ENCODE measurements around the gene FAM53C.
"Not testable (repeated sequence)": the region's sequence is repeated elsewhere in the genome, so short reads cannot be mapped to it uniquely, and the experiment has no call there.

The FAM53C gene

DNA sequence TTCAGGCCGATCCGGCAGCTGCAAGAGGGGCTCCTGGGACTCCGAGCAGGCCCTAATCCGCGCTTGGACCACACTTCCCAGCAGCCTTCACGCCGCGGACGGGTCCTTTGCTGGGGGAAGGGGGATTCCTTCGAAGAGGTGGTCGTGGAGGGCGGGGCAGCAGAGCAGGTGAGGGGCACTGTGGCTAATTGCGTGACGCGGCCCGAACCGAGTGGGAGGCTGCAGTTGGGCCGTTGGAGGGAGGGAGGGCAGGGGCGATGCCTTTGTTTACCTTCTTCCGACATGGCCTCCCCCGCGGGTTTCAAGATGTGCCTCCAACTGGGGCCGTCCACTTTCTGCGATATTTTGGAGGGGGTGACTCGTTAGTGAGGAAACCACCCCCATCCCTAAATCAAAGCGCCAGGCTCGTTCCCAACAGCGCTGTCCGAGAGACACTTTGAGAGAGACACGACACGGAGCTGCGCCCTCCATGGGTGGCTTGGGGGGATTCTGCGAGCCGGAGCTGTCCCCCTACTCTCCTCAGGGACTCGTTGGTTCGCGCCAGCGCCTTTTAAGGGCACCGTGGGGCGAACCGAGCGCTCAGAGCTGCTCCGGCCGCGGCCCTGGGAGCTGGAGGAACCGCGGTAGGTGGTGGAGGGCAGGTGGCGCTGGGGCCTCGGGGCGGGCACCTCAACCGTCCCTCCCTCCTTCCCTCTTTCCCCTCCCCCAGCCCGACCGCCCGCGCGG lies at the start of gene FAM53C:
FAM53C (plus strand) TSS at position 582 of the 726 bp plus-strand sequence. CDS start 3,070 bp downstream, outside the sequence.
- peak; percentile 93 for DNase-seq

DNA sequence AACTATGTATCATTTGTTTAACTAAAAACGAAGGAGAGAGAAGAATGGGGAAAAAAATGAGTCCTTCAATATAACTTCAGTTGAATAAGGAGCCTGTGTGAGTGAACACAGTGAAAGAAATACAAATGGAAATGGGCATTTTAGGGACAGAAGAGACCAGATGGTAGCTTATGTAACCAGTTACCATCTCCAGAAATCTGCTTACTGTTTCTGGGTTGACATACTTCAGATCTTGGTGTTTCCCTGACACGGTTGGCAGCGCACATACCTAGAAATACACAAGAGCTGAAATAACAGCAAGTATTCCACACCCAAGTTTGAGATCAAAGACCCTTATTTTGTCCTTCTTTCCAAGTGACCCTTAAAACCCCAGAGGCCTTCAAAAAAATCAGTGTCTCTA lies 48.8 kb upstream of the FAM53C start:
- DNase-seq = no peak

DNA sequence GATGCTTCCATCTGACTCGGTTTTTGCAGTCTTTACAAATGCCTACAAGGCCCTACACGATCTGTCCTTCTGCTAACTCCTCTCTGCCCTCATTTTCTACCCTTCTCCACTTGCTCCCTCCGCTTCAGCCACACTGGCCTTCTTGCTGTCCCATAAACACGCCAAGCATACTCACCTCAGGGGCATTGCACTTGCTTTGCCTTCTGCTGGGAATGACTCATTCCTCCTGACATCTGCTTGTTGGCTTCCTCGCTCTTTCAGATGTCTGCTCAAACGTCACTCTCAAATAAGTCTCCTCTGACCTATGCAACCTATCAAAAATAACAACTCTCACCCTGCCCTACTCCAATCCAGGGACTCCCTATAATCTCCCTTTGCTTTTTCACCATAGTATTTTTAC lies 34.7 kb upstream of the FAM53C start:
- DNase-seq = no peak

DNA sequence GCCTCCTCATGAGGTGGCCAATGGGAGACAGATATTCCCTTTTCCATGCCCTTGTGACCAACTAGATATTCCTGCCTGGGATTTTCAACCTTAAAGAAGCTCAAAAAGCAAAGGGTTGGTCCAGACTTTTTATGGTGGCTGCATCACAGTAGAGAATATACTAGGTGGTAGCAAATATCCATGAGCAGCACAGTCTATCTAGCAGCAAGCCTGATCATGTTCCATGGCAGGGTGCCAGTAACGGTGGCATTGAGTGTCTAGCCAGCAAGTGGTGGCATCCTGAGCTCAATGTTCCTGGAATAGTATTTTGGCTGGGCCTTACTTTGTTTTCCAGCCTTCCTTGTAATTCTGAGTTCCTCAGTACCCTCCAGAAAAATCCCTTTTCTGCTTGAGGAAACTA lies 32.3 kb upstream of the FAM53C start:
- DNase-seq = no peak

DNA sequence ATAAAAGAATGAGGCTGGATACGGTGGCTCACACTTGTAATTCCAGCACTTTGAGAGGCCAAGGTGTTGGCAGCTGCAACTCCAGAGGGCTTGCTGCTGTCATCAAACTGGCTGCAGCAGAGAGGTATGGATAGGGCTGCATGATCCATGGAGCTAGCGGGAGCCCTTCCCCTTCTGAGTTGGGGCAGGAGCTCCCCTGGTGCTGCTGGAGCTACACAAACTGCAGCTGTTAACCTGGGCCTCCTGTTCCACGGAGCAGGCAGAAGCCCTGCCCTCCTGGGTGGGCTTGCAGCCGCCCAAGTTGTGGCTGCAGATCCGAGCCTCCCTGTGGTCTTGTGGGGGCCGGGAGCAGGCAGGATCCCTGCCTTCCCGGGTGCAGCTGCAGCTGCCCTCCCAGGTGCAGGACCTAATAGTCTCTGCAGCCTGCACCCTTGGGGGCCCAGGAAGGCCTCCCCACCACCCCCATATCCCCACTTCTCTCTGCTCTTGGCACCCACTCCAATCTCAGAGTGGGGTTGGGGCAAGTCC lies 22.3 kb upstream of the FAM53C start:
- DNase-seq = no peak

DNA sequence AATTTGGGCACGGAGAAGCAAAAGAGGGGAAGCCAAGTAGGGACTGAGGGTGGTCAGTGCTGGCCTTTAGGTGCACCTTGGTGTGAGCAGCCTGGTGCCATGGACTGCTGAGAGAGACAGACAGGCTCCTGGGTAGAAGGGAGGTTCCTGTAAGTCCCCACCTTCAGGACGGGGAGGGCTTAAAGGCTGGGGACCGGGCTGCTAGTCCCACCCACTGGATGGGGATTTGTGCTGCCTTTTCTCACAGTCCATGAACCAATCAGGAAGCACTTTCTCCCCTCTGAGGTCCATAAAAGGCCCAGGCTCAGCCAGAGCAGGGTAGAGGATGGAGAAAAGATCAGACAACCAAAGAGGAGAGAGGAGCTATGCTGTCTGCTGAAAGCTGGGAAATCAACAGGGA lies 21.7 kb upstream of the FAM53C start:
- no peak for DNase-seq

DNA sequence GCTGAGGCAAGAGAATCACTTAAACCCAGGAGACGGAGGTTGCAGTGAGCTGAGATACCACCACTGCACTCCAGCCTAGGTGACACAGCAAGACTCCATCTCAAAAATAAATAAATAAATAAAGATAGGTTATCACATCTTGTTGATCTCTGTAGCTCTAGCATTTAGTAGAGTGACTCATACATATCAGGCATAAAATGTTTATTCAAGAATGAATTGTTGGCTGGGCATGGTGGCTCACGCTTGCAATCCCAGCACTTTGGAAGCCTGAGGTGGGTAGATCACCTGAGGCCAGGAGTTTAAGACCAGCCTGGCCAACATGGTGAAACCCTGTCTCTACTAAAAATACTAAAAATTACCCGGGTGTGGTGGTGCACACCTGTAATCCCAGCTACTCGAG lies 19.9 kb upstream of the FAM53C start:
- not testable (repeated sequence) for DNase-seq

DNA sequence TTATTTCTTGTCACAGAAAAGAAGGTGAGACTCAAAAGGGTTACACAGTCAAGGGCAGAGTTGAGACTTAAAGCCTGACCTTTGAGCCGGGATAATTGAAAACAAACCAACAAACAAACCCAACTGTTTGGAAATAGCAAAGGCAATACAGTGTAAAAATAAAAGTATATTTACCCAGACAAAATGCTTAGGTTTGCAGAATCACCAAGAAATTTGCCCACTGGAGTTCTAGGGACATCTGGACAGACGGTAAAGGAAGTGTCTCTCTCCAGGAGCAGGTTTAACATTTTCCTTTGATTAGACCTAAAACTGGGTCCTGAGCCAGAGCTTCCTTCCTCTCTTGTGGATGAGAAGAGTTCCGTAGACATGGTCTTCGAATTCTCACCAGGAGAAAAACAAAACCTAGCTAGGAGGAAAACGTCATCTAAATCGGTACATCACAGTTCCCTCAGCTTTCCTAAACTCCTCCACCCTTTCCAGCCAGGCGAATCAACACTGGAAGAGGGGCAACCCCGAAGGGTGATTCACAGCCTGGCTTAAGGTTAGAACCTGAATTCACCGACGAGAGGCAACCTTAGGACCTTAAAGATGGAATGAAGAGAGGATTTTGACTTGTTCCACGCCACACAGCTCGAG lies 7.1 kb upstream of the FAM53C start:
- DNase-seq = no peak

DNA sequence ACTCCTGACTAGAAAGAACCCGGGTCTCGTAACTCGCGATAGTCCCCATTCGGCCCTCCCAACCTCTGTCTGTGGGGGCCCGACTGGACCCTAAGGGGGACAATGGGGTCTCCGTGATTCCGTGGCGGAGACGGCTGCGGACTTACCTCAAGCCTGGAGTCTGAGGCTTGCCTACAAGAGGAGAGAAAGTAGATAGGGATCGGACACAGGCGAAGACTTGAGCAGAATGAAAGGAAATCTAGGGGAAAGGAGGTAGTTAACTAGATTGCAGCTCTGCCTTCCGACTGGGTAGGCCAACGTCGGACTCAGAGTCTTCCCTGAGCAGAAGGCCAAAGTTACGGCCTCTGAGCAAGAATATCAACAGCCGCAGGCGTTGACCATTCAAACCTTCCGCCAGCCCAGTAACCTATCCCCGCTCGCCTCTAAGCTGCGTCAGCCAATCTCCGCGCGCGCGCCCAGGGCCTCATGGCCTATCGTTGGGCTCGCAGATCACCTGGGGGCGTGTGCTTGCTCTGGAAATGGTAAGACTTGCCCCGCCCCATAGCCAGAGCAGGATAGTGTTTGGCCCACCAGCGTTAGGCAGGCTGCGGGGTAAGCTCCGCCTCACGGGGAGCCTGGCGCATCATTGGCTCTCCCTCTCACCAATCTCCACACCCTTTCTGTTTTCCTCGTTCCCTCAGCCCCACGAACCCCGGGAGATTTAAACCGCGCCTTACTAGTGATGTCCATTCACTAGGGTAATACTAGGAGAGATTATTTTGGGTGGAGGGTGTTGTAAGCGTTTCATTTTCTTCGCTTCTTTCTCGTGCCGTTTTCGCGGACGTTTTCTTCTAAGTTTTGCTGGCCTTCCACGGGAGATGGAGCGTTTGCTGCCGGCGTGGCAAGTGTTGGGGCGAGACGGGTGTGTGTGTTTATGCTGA lies 6.4 kb upstream of the FAM53C start, which contains the start of gene CDC25C:
CDC25C (minus strand) TSS at position 356 of the 920 bp plus-strand sequence. CDS start 624 bp downstream, outside the sequence.
- DNase-seq = peak; percentile 98

DNA sequence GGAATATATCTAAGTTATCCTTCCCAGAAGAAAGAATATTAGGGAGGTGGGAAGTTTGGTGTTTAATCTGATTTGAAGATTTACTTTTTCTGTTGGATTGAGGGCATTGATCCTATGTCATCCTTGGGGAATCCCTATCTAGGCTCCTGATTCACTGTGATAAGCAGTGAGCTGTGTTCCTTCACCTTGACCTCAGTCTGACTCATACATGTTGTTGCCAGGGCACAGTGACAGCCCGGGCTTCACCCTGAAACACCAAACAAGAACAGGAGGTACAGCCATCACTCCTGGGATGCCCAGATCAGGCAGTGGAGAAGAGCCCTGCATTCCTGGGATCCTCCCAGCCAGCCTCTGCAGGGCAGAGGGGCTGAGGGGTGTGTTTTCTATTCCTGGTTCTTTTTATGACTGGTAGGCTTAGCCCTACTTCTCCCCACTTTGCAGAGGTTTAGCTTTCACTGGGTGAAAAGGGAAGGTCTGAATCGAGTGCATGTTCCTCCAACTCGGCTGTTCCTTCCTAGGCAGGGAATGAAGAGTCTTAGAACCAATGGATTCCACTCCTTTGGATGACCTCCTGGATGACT lies 3.1 kb upstream of the FAM53C start:
- DNase-seq = no peak

DNA sequence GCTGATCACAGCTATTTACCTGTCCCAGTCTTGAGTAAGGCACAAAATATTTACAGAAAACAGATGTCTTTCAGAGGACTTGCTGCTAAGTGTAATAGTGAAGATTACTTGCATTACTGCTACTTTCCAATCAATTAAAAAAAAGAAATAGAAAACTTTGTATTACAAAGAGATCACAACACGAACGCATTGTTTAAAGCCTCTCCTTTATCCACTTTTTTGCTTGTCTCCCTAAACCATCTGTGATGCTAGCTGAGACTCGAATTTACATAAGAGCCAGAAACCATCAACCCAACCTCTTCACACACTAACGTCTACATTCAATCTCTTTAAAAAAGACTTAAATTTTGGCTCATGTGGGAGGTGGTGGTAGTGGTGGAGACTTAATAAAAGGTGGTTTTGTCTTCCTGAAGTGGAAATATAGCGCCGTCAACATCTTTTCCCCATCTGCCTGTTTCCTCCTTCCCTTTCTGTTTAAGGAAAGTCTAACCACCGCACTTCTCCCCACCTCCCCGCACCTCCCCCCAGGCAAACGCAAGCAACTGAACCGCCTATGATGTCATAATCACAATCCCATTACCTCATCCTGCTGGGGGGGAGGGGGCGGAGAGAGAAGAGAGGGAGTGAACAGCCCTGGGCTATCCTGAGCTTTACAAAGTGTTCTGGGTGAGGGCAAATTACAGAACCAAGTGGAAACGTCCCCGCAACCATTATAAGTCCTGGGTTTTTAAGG lies 948 bp upstream of the FAM53C start:
- DNase-seq = no peak

DNA sequence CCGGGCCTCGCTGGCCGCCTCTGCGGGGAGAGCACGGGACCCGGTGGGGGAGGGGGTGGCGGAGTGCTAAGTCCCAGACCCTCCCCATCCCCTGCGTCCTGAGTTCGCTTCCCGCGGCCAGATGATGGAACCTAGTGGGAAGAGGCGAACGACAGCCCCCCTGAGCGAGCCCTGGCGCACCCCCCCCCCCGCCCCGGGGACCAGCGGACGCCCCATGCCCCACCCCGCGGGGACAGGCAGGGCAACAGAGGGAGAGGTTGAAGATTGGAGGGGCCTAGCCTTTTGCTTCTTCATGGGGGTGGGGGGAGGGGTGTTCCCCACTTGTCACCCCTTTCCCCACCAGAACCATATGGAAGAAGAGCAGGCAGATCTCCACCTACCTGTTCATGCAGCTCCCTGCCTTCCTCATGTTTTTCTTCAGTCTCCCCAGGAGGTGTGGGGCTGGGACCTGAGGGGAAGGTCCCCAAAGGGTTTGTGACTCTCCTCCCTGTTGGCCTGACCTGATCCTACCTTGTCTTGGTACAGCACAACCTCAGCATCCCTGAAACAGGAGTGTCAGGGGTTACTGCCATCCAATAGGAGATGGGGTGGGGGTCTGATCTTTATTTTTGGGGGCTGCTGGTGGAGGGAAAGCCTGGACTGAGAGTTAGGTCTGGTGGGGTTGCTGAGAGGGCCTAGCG lies 485 bp downstream of the FAM53C start:
- no peak for DNase-seq

DNA sequence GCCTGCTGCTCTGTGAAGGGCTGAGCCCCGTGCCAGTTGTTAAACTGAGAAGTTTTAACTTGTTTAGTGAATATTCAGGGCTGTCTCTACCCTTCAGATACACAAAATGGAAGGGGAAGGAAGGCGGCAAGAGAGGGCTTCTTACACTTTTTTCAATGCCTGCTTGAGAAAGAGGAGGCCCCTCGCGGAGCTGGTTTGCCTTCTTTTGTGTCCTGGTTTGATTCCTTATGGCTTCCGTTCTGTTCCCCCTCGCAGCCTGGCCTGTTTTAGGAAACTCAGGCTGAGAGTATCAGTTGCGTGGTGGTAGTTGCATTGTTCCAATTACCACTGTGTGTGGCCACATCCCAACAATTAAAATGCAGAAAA lies 1.0 kb downstream of the FAM53C start:
- DNase-seq = no peak

DNA sequence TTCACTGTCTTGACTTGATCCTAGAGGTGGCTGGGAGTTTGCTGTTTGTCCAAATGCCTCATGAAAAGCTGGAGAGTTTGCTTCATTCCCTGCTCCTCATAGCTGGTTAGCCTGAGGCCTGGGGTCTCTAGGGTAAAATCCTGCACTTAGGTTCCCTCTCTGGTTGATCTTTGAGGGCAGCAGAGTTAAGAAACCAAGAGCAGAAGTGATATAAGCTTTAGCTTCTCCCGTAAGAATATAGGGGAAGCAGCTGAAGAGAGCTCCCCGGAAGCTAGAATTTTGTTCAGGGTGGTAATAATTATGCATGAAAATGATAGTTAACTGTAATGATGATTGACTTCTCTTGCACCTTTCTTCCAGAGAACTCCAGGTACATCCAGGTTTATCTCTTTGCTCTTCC lies 1.4 kb downstream of the FAM53C start:
- DNase-seq = no peak

DNA sequence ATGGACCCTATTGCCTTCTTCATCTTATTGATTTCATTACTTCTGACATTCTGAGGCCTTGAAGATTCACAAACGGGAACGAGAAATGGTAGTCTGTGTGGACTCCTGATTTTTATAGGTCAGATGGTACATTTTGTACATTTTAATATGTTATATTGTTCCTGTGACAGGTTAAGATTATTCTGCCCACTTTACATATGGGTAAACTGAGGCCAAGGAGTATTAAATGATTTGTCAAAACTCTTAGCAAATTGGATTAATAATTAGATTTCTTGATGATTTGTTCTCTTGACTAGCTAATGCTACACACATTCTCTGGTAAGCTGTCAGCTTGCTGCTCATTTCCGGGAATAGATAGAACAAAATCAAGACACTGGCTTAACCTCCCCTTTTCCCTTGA lies 1.9 kb downstream of the FAM53C start:
- DNase-seq = no peak

DNA sequence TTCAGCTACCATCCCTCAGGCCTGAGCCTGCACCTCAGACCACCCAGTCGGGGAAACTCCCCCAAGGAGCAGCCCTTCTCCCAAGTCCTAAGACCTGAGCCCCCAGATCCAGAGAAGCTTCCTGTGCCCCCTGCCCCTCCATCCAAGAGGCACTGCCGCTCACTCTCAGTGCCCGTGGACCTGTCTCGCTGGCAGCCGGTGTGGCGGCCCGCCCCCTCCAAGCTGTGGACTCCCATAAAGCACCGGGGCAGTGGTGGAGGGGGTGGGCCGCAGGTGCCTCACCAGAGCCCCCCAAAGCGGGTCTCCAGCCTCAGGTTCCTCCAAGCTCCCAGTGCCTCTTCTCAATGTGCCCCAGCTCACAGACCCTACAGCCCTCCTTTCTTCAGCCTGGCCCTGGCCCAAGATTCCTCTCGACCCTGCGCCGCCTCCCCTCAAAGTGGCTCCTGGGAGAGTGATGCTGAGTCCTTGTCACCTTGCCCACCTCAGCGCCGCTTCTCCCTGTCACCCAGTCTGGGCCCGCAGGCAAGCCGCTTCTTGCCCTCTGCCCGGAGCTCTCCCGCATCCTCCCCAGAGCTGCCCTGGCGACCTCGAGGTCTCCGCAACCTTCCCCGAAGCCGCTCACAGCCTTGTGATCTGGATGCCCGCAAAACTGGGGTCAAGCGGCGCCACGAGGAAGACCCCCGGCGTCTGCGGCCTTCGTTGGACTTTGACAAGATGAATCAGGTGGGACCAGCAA lies 7.0 kb downstream of the FAM53C start:
- DNase-seq = no peak

DNA sequence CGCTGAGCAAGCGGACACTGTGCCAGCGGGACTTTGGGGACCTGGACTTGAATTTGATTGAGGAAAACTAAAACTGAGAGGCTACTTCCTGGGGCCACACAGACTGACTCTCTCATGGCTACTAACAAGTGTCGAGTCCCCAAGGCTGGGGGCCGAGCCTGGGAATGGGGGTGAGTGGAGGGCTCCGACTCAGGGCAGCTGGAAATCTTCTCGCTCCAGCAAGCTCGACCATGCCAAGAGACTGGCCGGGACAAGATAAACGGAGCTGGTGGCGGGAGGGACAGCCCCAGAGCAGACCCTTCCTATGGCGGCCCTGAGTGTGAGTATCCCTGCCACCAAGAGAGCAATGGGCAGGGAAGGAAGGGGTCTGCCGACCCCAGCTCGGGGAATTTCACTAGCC lies 8.8 kb downstream of the FAM53C start:
- DNase-seq = no peak

DNA sequence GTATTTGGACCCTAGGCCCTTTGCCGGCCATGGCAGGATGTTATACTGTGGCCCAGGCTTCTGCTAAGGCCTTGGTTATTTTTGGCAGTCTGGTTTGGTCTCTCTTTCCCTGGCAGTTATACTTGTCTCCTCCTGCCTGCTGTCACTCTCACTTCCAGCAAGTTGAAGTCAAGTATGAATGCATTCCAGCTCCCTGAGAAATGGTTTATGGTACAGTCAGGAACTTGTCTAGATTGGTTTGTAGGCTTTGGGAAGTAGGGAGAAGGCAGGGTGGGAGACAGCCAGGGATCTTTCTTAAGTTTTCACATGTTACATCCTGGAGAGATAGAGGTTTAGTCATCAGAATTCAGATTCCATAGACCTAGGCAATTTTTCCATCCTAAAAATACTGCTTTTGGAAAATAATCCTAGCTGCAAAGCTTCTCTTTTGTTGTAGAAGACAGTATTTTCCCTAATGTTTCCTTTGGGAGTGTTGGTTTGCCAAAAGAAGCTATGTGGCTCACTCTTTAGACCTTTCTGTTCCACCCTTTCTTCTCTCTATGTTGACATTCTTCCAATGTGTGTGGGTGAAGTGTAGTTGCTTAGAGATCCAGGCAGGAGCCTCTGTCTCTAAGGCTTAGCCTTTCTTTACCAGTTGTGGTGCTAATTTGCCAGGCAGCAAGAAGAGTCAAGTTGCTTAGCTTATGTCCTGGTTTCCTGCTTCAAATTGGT lies 11.9 kb downstream of the FAM53C start:
- DNase-seq = no peak

DNA sequence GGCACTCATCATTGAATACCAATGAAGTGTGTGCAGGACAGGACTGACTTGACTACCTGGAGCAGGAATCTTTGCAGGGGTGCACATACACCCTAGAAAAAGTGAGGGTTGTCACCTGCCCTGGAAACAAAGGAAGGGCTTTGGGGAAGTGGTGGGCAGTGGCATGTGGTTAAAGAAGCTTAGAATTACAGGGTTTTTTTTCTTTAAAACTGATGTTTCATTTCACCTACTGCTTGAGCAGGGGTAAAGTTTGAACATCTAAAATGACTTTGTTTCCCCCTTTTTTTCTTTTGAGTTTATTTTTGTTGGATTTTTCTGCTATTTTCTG lies 12.5 kb downstream of the FAM53C start:
- no peak for DNase-seq

DNA sequence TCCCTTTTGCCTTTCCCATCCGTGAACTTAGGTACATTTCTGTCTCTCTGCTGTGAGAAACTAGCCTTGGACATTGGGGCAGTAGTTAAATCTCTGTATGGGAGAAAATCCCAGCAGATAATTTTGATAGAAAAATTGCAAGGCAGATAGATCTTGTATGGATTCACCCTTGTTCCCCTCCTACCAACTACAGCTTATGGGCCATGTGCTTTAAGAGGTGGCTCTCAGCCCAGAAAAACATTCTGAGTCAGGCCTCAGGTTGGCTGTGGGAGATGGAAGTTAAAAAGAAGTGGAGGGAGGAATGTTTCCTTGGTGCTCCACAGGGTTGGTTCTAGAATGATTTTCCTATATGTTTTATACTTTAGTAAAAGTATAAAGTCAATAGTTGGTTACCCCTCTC lies 13.0 kb downstream of the FAM53C start:
- no peak for DNase-seq

Measured in GOT3 (cell line).